ENCODE data around the gene GOLGA7B.

The GOLGA7B gene

DNA sequence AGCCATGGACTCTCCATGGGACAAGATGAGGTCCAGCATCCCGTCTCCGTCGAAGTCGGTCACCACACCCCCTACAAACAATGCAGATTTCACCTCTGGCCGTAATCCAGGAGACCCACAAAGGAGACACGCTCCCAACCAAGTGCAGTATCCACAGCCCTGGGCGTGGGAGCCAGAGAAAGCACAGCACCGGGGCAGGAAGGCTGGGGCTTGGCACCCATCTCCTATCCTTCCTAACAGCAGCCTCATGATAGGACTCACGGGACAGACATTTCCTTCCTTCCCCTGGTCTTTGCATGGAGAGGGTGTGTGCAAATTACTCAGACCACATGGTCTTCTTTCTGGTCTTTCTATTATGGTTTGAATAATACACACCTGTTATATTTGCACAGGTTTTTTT is 46.3 kb downstream of the GOLGA7B start:
- no peak for DNase-seq (ENCODE audit: low read depth in 1 of 2, low spot score in 1 of 2)
- in situ Hi-C loops (cut with HindIII; ENCODE audit: low pct_unique_long_range_greater_than_20kb, low sequenced_read_pairs) = no loop called here
- TF ChIP-seq JUND (IDR thresholded peaks at IDR 0.05; ENCODE audit: low read depth) = no peak

DNA sequence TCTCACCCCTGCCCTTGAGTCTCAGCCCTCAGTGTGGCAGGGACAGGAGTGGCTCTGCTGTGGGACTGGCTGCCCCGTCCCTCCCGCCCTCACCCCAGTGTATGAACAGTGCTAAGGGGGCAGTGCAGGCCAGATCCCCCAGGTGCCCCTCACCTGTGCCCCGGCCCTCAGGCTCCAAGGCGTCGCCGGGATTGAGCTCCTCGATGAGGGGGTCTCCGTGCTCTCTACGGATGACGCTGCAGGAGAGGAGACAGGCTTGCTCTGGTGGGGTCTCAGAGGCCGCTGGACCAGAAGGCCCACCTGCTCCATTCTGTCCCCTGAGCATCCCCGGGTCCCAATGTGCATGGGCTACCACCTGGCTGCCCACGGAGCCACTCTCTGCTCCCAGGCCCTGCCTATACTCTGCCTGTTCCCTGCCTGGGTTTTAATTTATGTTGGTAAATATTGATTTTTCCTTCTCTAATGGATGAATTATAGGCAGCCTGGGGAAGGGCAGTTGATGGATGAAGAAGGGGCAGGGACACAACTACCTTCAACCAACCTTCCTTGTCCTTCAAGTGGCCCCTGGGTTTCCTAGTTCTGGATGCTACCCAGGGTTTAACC is 47.2 kb downstream of the GOLGA7B start:
- TF ChIP-seq JUND (IDR thresholded peaks at IDR 0.05; ENCODE audit: low read depth) = no peak
- in situ Hi-C loops (cut with HindIII; ENCODE audit: low pct_unique_long_range_greater_than_20kb, low sequenced_read_pairs) = no loop called here
- DNase-seq (ENCODE audit: low read depth in 1 of 2, low spot score in 1 of 2) = no peak

DNA sequence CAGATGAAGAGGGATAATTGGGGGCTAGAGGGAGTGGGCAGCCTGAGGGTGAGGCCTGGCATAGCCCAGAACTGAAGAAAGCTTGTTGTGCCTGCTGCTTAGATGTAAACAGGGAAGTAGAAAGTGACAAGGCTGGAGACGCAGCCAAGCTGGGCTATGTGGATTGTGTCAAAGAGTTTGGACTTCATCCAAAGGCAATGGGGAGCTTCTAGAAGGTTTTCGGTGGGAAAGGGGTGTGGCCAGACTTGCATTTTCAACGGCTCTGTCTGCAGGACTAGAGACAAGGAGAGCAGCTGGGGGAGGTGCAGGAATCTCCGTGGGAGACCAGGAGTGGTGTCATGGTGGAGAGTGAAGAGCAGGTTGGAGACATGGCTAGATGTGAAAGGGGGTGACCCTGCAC is 48.8 kb downstream of the GOLGA7B start:
- no peak for TF ChIP-seq JUND (IDR thresholded peaks at IDR 0.05; ENCODE audit: low read depth)
- in situ Hi-C loops (cut with HindIII; ENCODE audit: low pct_unique_long_range_greater_than_20kb, low sequenced_read_pairs) = no loop called here
- DNase-seq (ENCODE audit: low read depth in 1 of 2, low spot score in 1 of 2) = peak in 1 of 2 experiments; percentile 31

DNA sequence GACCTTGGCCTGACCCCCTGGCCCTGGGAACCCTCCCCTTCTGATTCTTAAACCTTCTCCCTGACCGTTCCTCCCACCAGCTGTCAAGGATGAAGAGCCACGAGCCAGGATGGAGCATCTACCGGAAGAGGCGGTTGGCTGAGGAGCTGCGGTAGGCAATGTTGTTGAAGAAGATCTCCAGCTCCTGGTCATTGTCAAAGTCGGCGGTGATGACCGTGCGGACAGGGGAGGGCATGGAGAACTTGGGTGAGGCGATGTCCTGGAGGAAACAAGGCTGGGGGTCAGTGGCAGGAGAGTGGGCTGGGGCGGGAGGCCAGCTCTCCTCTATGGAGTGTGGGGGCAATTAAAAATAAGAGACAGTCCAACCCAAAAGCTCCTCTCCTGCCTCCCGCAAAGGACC is 51.7 kb downstream of the GOLGA7B start:
- in situ Hi-C loops (cut with HindIII; ENCODE audit: low pct_unique_long_range_greater_than_20kb, low sequenced_read_pairs) = no loop called here
- no peak for DNase-seq (ENCODE audit: low read depth in 1 of 2, low spot score in 1 of 2)
- TF ChIP-seq JUND (IDR thresholded peaks at IDR 0.05; ENCODE audit: low read depth) = no peak

DNA sequence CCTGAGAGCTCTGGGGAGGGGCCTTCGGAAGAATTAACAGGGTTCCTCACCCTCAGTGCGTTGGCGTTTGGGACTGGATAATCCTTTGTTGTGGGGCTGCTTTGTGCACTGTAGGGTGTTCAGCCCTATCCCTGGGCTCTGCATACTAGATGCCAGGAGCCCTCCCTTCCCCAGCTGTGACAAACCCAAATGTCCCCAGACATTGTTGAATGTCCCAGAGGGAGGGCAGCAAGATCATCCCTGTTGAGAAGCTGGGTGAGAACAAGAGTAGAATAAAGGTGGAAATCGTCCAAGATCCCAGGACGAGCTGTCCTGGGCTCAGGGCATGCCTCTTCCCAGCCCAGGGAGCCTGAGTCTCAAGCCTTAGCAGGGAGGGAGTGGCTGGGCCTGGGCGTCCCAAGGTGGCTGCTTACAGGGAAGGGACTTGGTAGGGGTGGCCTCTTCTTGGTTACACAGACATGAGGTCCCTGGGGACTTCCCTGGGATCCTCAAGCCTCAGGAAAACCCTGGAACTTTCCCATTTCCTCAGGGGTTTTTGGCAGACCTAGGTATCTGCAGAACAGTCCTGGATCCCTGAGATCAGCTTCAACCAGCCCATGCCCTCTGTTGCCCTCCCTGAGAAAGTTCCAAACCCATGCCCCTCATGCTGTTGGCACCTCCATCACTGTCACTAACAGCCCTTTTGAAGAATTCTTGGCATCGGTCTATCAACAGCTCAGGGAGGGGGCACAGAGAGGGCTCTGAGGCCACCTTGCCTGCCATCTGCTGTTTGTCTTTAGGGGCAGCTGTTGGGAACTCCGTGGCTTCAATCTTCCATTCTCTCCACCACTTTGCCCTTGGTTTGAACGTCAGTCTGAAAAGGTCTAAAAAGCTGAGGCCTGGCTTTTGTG is 53.7 kb downstream of the GOLGA7B start:
- in situ Hi-C loops (cut with HindIII; ENCODE audit: low pct_unique_long_range_greater_than_20kb, low sequenced_read_pairs) = no loop called here
- no peak for TF ChIP-seq JUND (IDR thresholded peaks at IDR 0.05; ENCODE audit: low read depth)
- DNase-seq (ENCODE audit: low read depth in 1 of 2, low spot score in 1 of 2) = no peak

DNA sequence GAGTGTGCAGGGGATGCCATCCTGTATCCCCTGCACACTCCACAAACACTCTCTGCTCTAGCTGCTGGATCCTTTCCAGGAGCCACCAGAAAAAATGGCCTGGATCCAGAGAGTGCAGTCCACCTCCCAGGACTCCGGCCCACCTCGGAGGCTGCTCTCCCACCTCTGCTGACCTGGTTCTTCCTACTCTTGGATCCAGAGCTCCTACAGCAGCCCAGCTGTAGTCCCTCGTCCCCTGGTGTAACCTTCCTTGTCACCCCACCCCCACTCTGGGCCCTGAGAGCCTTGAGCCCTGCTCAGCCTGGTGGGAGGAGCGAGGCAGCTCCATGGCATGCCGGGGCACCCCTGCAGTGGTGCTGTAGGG is 54.4 kb downstream of the GOLGA7B start:
- DNase-seq (ENCODE audit: low read depth in 1 of 2, low spot score in 1 of 2) = no peak
- no peak for TF ChIP-seq JUND (IDR thresholded peaks at IDR 0.05; ENCODE audit: low read depth)
- in situ Hi-C loops (cut with HindIII; ENCODE audit: low pct_unique_long_range_greater_than_20kb, low sequenced_read_pairs) = no loop called here

DNA sequence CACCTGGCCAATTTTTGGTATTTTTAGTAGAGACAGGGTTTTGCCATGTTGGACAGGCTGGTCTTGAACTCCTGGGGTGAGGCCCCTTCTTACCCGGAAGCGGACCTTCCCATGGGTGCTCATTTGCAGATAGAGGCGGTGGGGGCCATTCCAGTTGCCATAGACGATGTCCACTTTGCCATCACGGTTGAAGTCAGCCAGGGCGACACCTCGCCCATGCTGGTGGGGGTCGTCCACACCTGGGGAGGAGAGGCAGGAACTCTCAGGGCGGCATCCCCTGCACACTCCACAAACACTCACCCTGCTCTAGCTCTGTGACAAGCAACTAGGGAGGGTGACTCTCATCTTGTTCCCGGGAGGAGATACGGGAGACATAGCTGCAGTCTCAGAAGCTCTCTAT is 54.9 kb downstream of the GOLGA7B start:
- no peak for DNase-seq (ENCODE audit: low read depth in 1 of 2, low spot score in 1 of 2)
- TF ChIP-seq JUND (IDR thresholded peaks at IDR 0.05; ENCODE audit: low read depth) = no peak
- in situ Hi-C loops (cut with HindIII; ENCODE audit: low pct_unique_long_range_greater_than_20kb, low sequenced_read_pairs) = no loop called here

DNA sequence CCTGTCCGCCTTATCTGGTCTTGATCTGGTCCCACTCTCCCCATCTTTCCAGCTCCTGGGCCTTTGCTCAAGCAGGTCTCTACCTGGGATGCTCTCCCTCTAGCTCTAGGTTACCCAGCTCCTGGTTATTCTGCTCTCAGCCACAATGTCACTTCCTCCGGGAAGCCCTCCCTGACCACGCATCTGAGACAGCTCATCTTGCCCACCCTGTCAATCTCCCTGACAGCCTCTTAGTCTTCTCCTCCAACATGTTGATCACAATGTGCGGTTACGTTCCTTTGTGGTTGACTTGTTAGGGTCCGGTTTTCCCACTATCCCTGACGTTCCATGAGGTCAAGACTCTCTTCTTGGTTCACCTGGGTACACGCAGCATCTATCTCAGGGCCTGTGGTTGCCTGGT is 55.6 kb downstream of the GOLGA7B start:
- no peak for DNase-seq (ENCODE audit: low read depth in 1 of 2, low spot score in 1 of 2)
- in situ Hi-C loops (cut with HindIII; ENCODE audit: low pct_unique_long_range_greater_than_20kb, low sequenced_read_pairs) = no loop called here
- no peak for TF ChIP-seq JUND (IDR thresholded peaks at IDR 0.05; ENCODE audit: low read depth)

DNA sequence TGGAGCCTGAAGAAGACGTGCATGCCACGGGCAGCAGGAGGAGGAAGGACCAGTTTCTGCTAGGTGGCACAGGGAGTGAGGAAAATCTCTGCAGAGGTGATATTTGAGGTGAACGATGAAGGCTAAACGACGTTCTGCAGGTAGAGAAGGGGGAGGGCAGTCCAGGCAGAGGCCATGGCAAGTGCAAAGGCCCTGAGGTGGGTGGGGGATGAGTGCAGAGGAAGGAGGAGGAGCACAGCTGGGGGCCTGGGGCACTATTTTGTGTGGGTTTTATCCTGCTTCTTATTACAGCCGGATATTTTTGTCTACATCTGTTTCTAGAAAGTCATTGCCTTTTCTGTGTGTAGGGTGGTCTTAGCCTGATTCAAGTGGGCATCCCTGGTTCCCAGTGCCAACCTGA is 57.6 kb downstream of the GOLGA7B start:
- TF ChIP-seq JUND (IDR thresholded peaks at IDR 0.05; ENCODE audit: low read depth) = no peak
- no peak for DNase-seq (ENCODE audit: low read depth in 1 of 2, low spot score in 1 of 2)

DNA sequence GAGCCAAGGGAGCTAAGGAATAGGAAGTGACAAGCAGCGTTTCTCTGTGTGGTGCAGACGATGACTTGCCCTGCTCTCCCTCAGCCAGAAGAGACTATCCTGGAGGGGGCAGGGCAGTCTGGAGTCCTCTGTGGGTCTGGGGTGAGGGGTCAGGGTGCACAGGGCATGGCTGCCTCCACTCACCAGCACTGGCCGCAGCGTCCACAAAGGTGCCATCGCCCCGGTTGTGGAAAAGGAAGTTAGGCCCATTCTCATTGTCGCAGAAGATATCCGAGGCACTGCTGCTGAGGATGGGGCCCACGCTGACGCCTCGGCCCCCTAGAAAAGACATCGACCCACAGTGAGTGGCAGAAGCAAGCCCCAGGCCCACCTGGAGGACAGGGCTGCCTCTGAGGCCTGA is 58.2 kb downstream of the GOLGA7B start:
- no peak for DNase-seq (ENCODE audit: low read depth in 1 of 2, low spot score in 1 of 2)
- in situ Hi-C loops (cut with HindIII; ENCODE audit: low pct_unique_long_range_greater_than_20kb, low sequenced_read_pairs) = no loop called here
- no peak for TF ChIP-seq JUND (IDR thresholded peaks at IDR 0.05; ENCODE audit: low read depth)

More for the DNA sequence above, 57.6 kb downstream of the GOLGA7B start:
- in situ Hi-C loops (cut with HindIII; ENCODE audit: low pct_unique_long_range_greater_than_20kb, low sequenced_read_pairs) = no loop called here

DNA sequence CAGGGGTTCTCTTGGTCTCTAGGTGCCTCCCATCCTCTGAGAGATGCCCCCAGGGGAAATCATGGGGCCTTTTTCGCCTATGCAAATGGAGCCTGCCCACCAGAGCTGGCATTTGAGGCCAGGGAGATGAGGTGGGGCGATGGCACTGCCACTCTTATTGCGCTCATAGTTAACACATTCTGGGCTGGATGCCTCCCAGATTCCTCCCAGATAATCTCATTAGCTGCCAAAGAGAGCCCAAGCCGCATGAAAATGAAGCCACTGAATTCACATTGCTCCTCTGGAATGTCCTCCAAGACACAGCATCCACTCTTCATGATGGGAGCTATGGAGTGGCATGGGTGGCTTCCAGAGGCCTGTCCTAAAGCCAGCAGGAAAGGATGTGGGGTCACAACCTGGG is 61.0 kb downstream of the GOLGA7B start:
- in situ Hi-C loops (cut with HindIII; ENCODE audit: low pct_unique_long_range_greater_than_20kb, low sequenced_read_pairs) = no loop called here
- no peak for DNase-seq (ENCODE audit: low read depth in 1 of 2, low spot score in 1 of 2)
- no peak for TF ChIP-seq JUND (IDR thresholded peaks at IDR 0.05; ENCODE audit: low read depth)

DNA sequence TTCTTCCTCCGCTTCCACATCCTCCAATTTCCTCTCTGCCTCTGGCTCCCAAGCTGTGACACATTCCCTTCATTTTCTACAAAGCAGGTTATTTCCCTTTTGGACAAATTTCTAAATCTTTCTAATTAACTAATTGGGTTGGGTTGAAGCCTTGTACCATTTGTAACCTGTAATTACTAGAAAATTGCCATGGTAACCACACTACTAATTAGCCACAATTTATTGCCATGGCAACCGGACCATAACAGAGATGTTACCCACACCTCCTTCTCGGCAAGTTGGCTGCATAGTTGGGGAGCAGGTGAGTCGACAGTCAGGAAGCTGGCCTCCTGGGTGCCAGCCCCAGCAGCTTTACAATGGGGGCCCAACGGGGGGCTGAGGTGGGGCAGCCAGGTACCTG is 61.6 kb downstream of the GOLGA7B start:
- in situ Hi-C loops (cut with HindIII; ENCODE audit: low pct_unique_long_range_greater_than_20kb, low sequenced_read_pairs) = no loop called here
- no peak for TF ChIP-seq JUND (IDR thresholded peaks at IDR 0.05; ENCODE audit: low read depth)
- no peak for DNase-seq (ENCODE audit: low read depth in 1 of 2, low spot score in 1 of 2)

DNA sequence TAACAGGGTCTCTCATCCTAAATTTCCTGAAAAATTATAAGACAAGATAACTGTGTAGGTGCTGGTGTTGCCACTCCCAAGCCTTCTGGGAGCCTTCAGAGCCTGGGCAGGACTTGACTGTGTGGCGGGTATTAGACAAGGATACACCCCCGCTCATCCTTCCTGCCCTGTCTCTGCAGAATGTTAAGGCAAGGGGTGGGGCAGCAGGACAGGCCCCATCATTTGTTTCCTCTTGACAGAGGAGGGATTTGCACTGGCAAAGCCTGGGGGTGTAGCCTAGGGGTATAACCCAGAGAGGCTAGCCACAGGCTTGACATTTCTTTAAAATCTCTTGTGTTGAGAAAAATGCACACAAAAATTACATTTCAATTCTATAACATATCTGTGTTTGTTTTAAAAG is 63.5 kb downstream of the GOLGA7B start:
- no peak for TF ChIP-seq JUND (IDR thresholded peaks at IDR 0.05; ENCODE audit: low read depth)
- in situ Hi-C loops (cut with HindIII; ENCODE audit: low pct_unique_long_range_greater_than_20kb, low sequenced_read_pairs) = no loop called here
- DNase-seq (ENCODE audit: low read depth in 1 of 2, low spot score in 1 of 2) = no peak

Data from T47D (cell line).